HG02610 (cell line): Measurements from ENCODE around the gene PAPOLA.

Experiments
- ATAC-seq: cut with Tn5 transposase; IDR thresholded peaks from one replicate; pipeline ENCODE4 v1.9.1; 2021; ENCODE audit warnings: mild to moderate bottlenecking, moderate library complexity; ENCODE audit not compliant: unreplicated experiment

Gene PAPOLA

DNA sequence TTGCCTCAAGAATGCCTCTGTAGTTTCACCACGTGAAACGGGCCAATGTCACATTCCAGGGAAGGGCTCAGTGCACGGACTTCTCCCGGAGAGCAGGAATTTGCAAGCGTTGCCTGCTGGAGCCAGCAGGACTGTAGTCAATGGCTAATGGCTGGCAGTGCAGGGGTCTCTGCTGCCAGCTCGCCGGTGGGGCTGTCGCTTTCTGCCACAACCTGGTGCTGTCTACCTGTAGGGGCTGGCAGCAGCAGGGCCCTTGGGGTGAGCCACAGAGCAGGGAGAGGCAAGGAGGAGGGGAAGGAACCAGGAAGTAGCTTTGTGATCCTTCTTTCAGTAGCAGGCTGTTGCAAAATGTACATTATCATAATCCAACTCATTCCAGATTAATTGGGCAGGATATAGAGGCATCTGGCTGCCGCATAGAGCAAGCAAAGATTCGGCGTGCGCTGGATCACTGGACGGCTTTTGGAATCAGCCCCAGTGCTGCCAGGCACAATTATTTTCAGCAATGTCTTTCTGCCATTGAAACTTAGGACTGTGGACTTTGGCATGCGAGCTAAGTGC is 114.1 kb downstream of the PAPOLA start:
- no peak for ATAC-seq
